Smooth muscle cell (in vitro differentiated cells): Measurements from ENCODE around the gene NDUFV1. TPM values are rescaled to one million over a fixed set of nuclear protein-coding genes. Genes with fewer than 3 reads are reported as not detected.

Experiments
- DNase-seq: peaks from one replicate; lab custom pipeline; 2025; ENCODE audit not compliant: unreplicated experiment; lab: John Stamatoyannopoulos, UW
- H2AFZ ChIP-seq: fragments of 200-600 bp; sonication (generic); 2 replicates; pipeline ENCODE4 v1.6.0; 2016; ENCODE audit warnings: antibody characterized with exemption, low read depth, mild to moderate bottlenecking
- H3F3A ChIP-seq: fragments of 200-600 bp; sonication (generic); 2 replicates; pipeline ENCODE4 v1.6.0; 2017; ENCODE audit warnings: antibody characterized with exemption, low read depth
- H3K27ac ChIP-seq: fragments of 200-600 bp; sonication (generic); 2 replicates; pipeline ENCODE4 v1.5.1; 2016; ENCODE audit warnings: low read depth, mild to moderate bottlenecking
- H3K27me3 ChIP-seq: fragments of 200-600 bp; sonication (generic); 2 replicates; pipeline ENCODE4 v1.6.1; 2016; ENCODE audit warnings: low read depth, mild to moderate bottlenecking
- H3K36me3 ChIP-seq: fragments of 200-600 bp; sonication (generic); 2 replicates; pipeline ENCODE4 v1.5.1; 2016; ENCODE audit warnings: low read depth
- H3K4me1 ChIP-seq: fragments of 200-600 bp; sonication (generic); 2 replicates; pipeline ENCODE4 v1.5.1; 2016; ENCODE audit warnings: low read depth
- H3K4me2 ChIP-seq: fragments of 200-600 bp; sonication (generic); 2 replicates; pipeline ENCODE4 v1.6.0; 2016; ENCODE audit warnings: mild to moderate bottlenecking
- H3K4me3 ChIP-seq: fragments of 200-600 bp; sonication (generic); 2 replicates; pipeline ENCODE4 v1.5.1; 2016; ENCODE audit warnings: mild to moderate bottlenecking
- H3K79me2 ChIP-seq: fragments of 200-600 bp; sonication (generic); 2 replicates; pipeline ENCODE4 v1.6.0; 2016; ENCODE audit warnings: low read depth, mild to moderate bottlenecking
- H3K9ac ChIP-seq: fragments of 200-600 bp; sonication (generic); 2 replicates; pipeline ENCODE4 v1.6.0; 2016; ENCODE audit warnings: low read depth
- H3K9me3 ChIP-seq: fragments of 200-600 bp; sonication (generic); replicated peaks from 2 replicates; pipeline ENCODE4 v1.5.1; 2016; ENCODE audit warnings: low read depth
- H4K20me1 ChIP-seq: fragments of 200-600 bp; sonication (generic); 2 replicates; pipeline ENCODE4 v1.6.0; 2016; ENCODE audit warnings: low read depth
- WGBS: methylation state at CpG from one replicate; pipeline ENCODE4 v1.1.7; 2016; ENCODE audit warnings: low lambda C conversion rate; 5-methylcytosine and 5-hydroxymethylcytosine counted together
- polyA plus RNA-seq: library from polyadenylated mRNA; unstranded; fragments of >200 nt; fragmentation: Nextera tagmentation; extraction: Ambion mirVana; gene quantifications from 2 replicates; pipeline ENCODE4 v1.2.1, GENCODE V29; 2016
- total RNA-seq: library from RNA; depleted of rRNA; stranded (reverse); fragments of >200 nt; gene quantifications from 2 replicates; pipeline ENCODE4 v1.2.3, GENCODE V29; 2014
- TF ChIP-seq, protein P1 (sequence below): fragments of 200-600 bp; sonication (generic); IDR thresholded peaks from 2 replicates; pipeline ENCODE4 v1.5.1; 2017; ENCODE audit warnings: borderline replicate concordance, mild to moderate bottlenecking, antibody characterized with exemption; ENCODE audit not compliant: insufficient read depth, poor library complexity, severe bottlenecking

Gene NDUFV1
- total and polyA plus RNA-seq, 2 experiments from 2014 or later, result 111 to 201 TPM

DNA sequence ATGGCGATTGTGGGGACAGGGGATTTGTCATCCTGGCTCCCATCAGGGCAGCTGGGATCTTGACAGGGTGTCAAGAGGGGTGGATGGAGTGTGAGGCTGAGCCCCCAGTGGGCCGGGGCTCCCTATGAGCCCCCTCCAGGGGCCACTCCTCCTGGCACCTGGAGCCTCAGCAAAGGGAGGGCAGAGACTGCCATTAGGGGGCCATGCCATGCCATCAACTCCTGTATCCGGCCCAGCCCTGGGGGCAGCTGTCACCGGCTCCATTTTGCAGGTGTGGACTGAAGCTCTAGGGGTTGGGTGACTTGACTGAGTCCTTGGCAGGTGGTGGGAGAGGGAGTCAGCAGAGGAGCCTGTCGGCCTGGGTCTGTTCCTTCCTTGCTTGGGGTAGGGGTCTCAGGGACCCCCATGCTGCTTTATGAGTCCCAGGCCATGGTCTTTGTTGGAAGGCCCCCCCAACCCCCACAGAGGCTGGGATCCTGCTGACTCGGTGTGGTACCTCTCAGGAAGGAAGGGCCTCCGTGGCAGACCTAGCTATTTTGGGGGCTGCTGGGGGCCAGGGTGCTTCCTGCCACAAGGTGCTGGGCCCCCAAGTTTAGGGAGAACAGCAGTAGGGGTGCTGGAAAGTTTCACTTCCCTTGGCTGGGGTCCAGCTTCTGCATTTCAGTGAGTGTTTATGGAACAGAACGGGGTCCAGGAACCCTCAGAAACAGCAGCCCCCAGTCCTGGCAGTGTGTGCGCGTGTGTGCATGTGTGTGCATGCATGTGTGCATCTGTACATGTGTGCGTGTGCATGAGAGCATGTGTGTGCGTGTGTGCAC is 42.3 kb downstream of the NDUFV1 start:
- TF ChIP-seq, protein P1, sequence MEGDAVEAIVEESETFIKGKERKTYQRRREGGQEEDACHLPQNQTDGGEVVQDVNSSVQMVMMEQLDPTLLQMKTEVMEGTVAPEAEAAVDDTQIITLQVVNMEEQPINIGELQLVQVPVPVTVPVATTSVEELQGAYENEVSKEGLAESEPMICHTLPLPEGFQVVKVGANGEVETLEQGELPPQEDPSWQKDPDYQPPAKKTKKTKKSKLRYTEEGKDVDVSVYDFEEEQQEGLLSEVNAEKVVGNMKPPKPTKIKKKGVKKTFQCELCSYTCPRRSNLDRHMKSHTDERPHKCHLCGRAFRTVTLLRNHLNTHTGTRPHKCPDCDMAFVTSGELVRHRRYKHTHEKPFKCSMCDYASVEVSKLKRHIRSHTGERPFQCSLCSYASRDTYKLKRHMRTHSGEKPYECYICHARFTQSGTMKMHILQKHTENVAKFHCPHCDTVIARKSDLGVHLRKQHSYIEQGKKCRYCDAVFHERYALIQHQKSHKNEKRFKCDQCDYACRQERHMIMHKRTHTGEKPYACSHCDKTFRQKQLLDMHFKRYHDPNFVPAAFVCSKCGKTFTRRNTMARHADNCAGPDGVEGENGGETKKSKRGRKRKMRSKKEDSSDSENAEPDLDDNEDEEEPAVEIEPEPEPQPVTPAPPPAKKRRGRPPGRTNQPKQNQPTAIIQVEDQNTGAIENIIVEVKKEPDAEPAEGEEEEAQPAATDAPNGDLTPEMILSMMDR, result no peak
- Histone ChIP-seq H3K4me2 (no peak overlapping the region), H3K27me3 (no peaks in the 10 kb centered on the region), H3K79me2 (no peaks in the 10 kb centered on the region), H3K36me3 (no peaks in the 10 kb centered on the region), H3F3A (no peaks in the 10 kb centered on the region), H2AFZ (no peak overlapping the region), H3K9me3 (no peaks in the 10 kb centered on the region), H3K27ac (no peak overlapping the region), H3K4me1 (no peaks in the 10 kb centered on the region), H3K9ac (no peak overlapping the region), H3K4me3 (no peak overlapping the region), H4K20me1 (no peaks in the 10 kb centered on the region)
- 91% methylated on average over 12 of the region's 12 CpGs for WGBS
- no peak for DNase-seq

DNA sequence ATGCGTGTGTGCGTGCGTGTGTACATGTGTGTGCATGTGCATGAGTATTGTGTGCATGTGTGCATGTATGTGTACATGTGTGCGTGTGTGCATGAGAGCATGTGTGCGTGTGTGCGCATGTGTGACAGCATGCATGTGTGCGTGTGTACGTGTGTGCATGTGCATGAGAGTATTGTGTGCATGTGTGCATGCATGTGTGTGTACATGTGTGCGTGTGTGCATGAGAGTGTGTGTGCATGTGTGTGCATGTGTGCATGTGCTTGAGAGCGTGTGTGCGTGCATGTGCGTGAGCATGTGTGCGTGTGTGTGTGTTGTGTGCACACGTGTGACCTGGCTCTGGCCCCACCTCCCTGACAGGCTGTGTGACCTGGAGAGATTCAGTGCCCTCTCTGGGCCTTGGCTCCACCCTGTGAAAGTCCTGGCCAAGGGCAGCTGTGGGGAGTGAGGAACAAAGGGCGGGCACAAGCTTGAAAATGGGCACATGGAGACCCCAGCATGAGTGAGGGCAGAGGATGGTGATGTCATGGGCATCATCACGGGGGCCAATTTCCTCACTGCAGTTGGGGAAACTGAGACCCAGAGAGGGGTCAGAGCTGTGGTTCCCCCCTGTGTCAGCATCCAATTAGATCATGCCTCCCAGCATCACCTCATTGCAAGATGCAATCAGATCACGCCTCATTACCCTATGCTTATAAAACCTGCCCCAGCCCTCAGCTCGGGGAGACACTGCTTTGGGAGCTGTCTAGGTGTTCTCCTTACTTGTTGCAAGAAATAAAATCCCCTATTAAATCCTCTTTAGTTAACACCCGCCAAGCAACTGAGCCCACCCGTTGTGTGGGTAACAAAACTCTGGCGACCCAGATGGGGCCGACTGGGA is 43.1 kb downstream of the NDUFV1 start:
- DNase-seq, result no peak
- no peak overlapping the region for H3K4me2 ChIP-seq
- H3K36me3 ChIP-seq, result no peaks in the 10 kb centered on the region
- H3F3A ChIP-seq, result no peaks in the 10 kb centered on the region
- H3K9ac ChIP-seq, result no peak overlapping the region
- TF ChIP-seq, protein P1, result no peak
- no peaks in the 10 kb centered on the region for H3K4me1 ChIP-seq
- no peaks in the 10 kb centered on the region for H3K79me2 ChIP-seq
- no peaks in the 10 kb centered on the region for H3K27me3 ChIP-seq
- H3K9me3 ChIP-seq, result no peaks in the 10 kb centered on the region
- H3K27ac ChIP-seq, result no peak overlapping the region
- H4K20me1 ChIP-seq, result no peaks in the 10 kb centered on the region
- H2AFZ ChIP-seq, result no peak overlapping the region
- 91% methylated on average over 21 of the region's 22 CpGs for WGBS
- H3K4me3 ChIP-seq, result no peak overlapping the region

DNA sequence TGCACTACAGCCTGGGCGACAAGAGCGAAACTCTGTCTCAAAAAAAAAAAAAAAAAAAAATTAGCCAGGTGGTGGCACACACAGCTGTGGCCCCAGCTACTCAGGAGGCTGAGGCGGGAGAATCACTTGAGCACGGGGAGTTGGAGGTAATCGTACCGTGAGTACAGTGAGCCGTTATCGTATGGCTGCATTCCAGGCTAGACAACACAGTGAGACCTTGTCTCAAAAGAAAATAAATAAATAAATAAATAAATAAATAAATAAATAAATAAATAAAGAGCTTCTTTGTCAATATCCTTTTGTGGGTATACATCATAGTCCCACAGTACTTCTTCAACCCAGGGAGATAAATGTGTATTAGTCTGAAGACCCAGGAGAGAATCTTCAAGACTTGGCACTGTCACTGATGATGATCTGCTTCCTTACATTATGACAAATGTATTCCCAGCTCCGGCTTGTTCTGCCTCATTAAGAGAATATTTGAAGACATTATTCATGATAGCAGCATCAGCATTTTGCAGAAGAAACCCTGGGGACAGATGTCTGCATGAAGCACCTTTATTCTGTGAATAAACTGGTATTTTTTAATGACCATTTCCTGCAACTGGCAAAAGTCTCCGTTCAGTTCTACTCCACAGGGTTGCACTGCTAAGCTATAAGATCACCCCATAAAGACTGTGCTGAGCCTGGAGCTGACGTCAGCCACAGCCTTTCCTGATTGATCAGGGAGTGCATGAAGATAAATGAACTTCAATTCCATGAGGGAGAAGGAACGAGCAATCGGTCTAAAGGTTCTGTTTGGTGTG is 45.4 kb downstream of the NDUFV1 start:
- Histone ChIP-seq H3K9me3 (no peaks in the 10 kb centered on the region), H2AFZ (no peak overlapping the region), H3K27me3 (no peaks in the 10 kb centered on the region), H3K4me1 (no peaks in the 10 kb centered on the region), H3K4me2 (no peak overlapping the region), H3F3A (no peaks in the 10 kb centered on the region), H3K9ac (no peak overlapping the region), H3K79me2 (no peaks in the 10 kb centered on the region), H3K27ac (no peak overlapping the region), H4K20me1 (no peaks in the 10 kb centered on the region), H3K36me3 (no peaks in the 10 kb centered on the region), H3K4me3 (no peak overlapping the region)
- DNase-seq, result no peak
- TF ChIP-seq, protein P1, result no peak
- 54% methylated on average over 13 of the region's 13 CpGs for WGBS
